Measurements from ENCODE around the gene ZNF580. TPM values are rescaled to one million over a fixed set of nuclear protein-coding genes. Genes with fewer than 3 reads are reported as not detected.

The ZNF580 gene
- total and polyA plus RNA-seq, 2 of the 8 experiments (the other 6 are each of a cell fraction or from before 2014, with no cell fraction given), result 12.0 to 24.6 TPM

- TF ChIP-seq ATF2 (IDR thresholded peaks at IDR 0.05; ENCODE audit: low read length) (no peak), SP4 (IDR thresholded peaks at IDR 0.05; ENCODE audit: low read length) (0 out of 2 replicates have a peak, but pooled peaks have one; percentile 54), BCL11A (IDR thresholded peaks at IDR 0.05; ENCODE audit: low read depth in 2 of 2, low read length in 2 of 2) (no peak), RAD21 (IDR thresholded peaks at IDR 0.05 in 1 of 2, conservative IDR thresholded peaks at IDR 0.05 in 1 of 2; ENCODE audit: low read depth in 2 of 2, low read length in 2 of 2) (no peak), TCF12 (IDR thresholded peaks at IDR 0.05; ENCODE audit: low read depth, low read length) (no peak), JUND (IDR thresholded peaks at IDR 0.05; ENCODE audit: low read length) (no peak), SRF (IDR thresholded peaks at IDR 0.05; ENCODE audit: low read depth, low read length) (0 out of 2 replicates have a peak, but pooled peaks have one; percentile 17), SP2 (IDR thresholded peaks at IDR 0.05; ENCODE audit: low read length) (no peak), FOSL1 (IDR thresholded peaks at IDR 0.05; ENCODE audit: insufficient read depth, low read depth, low read length) (no peak), HDAC6 (IDR thresholded peaks at IDR 0.05; ENCODE audit: low read depth, low read length) (no peak), ZNF274 (IDR thresholded peaks at IDR 0.05; ENCODE audit: borderline replicate concordance, extremely low read depth, low read length) (no peak), NRF1 (IDR thresholded peaks at IDR 0.05; ENCODE audit: low read depth, low read length) (no peak)
- TF ChIP-seq, protein P1, sequence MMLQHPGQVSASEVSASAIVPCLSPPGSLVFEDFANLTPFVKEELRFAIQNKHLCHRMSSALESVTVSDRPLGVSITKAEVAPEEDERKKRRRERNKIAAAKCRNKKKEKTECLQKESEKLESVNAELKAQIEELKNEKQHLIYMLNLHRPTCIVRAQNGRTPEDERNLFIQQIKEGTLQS (IDR thresholded peaks at IDR 0.05; ENCODE audit: insufficient read depth, low read depth, low read length), result no peak
Measured at GRCh38 chr19:55643003-55643886, 2.4 kb downstream of the ZNF580 start, which contains the start of gene ZNF581 (continued).

Data from H1 (cell line).